Measurements from ENCODE around the gene ZNF358. TPM values are rescaled to one million over a fixed set of nuclear protein-coding genes. Genes with fewer than 3 reads are reported as not detected.

ZNF358 gene
- total and polyA plus RNA-seq, 2 of the 13 experiments (the other 11 are each of a cell fraction or from before 2014, with no cell fraction given), result 9.1 to 37.0 TPM

- 0 out of 4 replicates have a peak, but pooled peaks of 1 of the 2 experiments have one; percentile 32 for TF ChIP-seq ATF4 (CRISPR knock-in tag; IDR thresholded peaks at IDR 0.05)
- no peak for TF ChIP-seq MYNN (CRISPR knock-in tag; IDR thresholded peaks at IDR 0.05; ENCODE audit: low read depth)
- TF ChIP-seq ZC3H13 (CRISPR knock-in tag; IDR thresholded peaks at IDR 0.05), result 0 out of 2 replicates have a peak, but pooled peaks have one; percentile 22
- TF ChIP-seq KDM4B (CRISPR knock-in tag; IDR thresholded peaks at IDR 0.05), result no peak
- TF ChIP-seq ZNF503 (CRISPR knock-in tag; IDR thresholded peaks at IDR 0.05), result no peak
- no peak for TF ChIP-seq HMGXB4 (CRISPR knock-in tag; IDR thresholded peaks at IDR 0.05; ENCODE audit: borderline replicate concordance in 1 of 2, low read depth in 1 of 2)
- 0 out of 2 replicates have a peak, but pooled peaks have one; percentile 44 for TF ChIP-seq ZNF350 (CRISPR knock-in tag; IDR thresholded peaks at IDR 0.05; ENCODE audit: borderline replicate concordance, low read depth)
- TF ChIP-seq ZNF687 (CRISPR knock-in tag; IDR thresholded peaks at IDR 0.05), result peak; percentile 21
- no peak for TF ChIP-seq TEAD2 (CRISPR knock-in tag; IDR thresholded peaks at IDR 0.05)
- peak; percentile 54 for TF ChIP-seq U2AF1 (optimal IDR thresholded peaks at IDR 0.05; ENCODE audit: low read depth, low read length)
- 0 out of 2 replicates have a peak, but pooled peaks have one; percentile 19 for TF ChIP-seq RBFOX2 (IDR thresholded peaks at IDR 0.05; ENCODE audit: low read depth, low read length)
- TF ChIP-seq SP2 (CRISPR knock-in tag; IDR thresholded peaks at IDR 0.05), result no peak
- no peak for TF ChIP-seq SNAPC5 (CRISPR knock-in tag; IDR thresholded peaks at IDR 0.05; ENCODE audit: borderline replicate concordance)
- no peak; the same call in 1 of the 2 replicates for TF ChIP-seq POLR2G (IDR thresholded peaks at IDR 0.05; ENCODE audit: low read depth, low read length)
- TF ChIP-seq CSRNP2 (CRISPR knock-in tag; conservative IDR thresholded peaks at IDR 0.05; ENCODE audit: low read depth), result no peak
- TF ChIP-seq KDM1A (CRISPR knock-in tag; IDR thresholded peaks at IDR 0.05), result no peak
- TF ChIP-seq ZMYM3 (CRISPR knock-in tag; IDR thresholded peaks at IDR 0.05), result peak; percentile 83; the same call in 1 of the 2 replicates
- no peak for TF ChIP-seq NPAS2 (CRISPR knock-in tag; IDR thresholded peaks at IDR 0.05; ENCODE audit: borderline replicate concordance)
Measured at GRCh38 chr19:7533281-7533885, 17.5 kb downstream of the ZNF358 start (continued).

All from HepG2 (cell line).